GM21515 (cell line): Measurements from ENCODE around the gene XIRP2.
"Not testable (repeated sequence)": the region's sequence is repeated elsewhere in the genome, so short reads cannot be mapped to it uniquely, and the experiment has no call there.

Source experiments
- ATAC-seq: cut with Tn5 transposase; IDR thresholded peaks from one replicate; pipeline ENCODE4 v1.9.1; 2021; ENCODE audit not compliant: unreplicated experiment

The XIRP2 gene

GRCh38 chr2:167028503-167028902 lies 140.2 kb downstream of the XIRP2 start:
- ATAC-seq, result no peak

GRCh38 chr2:167034976-167035375 lies 146.7 kb downstream of the XIRP2 start:
- ATAC-seq, result not testable (repeated sequence)

- no peak for ATAC-seq
These were observed 160.5 kb downstream of the XIRP2 start for GRCh38 chr2:167048829-167049228.

- no peak for ATAC-seq
These were observed 161.4 kb downstream of the XIRP2 start for GRCh38 chr2:167049659-167050058.

GRCh38 chr2:167052825-167053224 lies 164.5 kb downstream of the XIRP2 start:
- ATAC-seq, result no peak

GRCh38 chr2:167054881-167055280 lies 166.6 kb downstream of the XIRP2 start:
- no peak for ATAC-seq

- ATAC-seq, result no peak
These were observed 169.2 kb downstream of the XIRP2 start for GRCh38 chr2:167057446-167057845.

- ATAC-seq, result no peak
These were observed 170.9 kb downstream of the XIRP2 start for GRCh38 chr2:167059173-167059572.

- ATAC-seq, result no peak
These were observed 181.6 kb downstream of the XIRP2 start for GRCh38 chr2:167069855-167070254.

- not testable (repeated sequence) for ATAC-seq
These were observed 187.4 kb downstream of the XIRP2 start for GRCh38 chr2:167075708-167076107.

GRCh38 chr2:167098931-167099330 lies 210.7 kb downstream of the XIRP2 start:
- not testable (repeated sequence) for ATAC-seq

GRCh38 chr2:167100506-167100905 lies 212.2 kb downstream of the XIRP2 start:
- no peak for ATAC-seq

- ATAC-seq, result no peak
These were observed 214.9 kb downstream of the XIRP2 start for GRCh38 chr2:167103028-167103756.

GRCh38 chr2:167103757-167104133 lies 215.5 kb downstream of the XIRP2 start:
- ATAC-seq, result no peak

GRCh38 chr2:167104691-167105090 lies 216.4 kb downstream of the XIRP2 start:
- ATAC-seq, result no peak

- ATAC-seq, result not testable (repeated sequence)
These were observed 221.4 kb downstream of the XIRP2 start for GRCh38 chr2:167109682-167110081.

GRCh38 chr2:167110345-167110744 lies 222.1 kb downstream of the XIRP2 start:
- no peak for ATAC-seq

GRCh38 chr2:167114018-167114417 lies 225.7 kb downstream of the XIRP2 start:
- ATAC-seq, result no peak

GRCh38 chr2:167115541-167115940 lies 227.3 kb downstream of the XIRP2 start:
- ATAC-seq, result no peak

GRCh38 chr2:167122389-167122788 lies 234.1 kb downstream of the XIRP2 start:
- ATAC-seq, result no peak

- no peak for ATAC-seq
These were observed 237.9 kb downstream of the XIRP2 start for GRCh38 chr2:167126165-167126564.

GRCh38 chr2:167127135-167127534 lies 238.9 kb downstream of the XIRP2 start:
- ATAC-seq, result no peak

GRCh38 chr2:167128130-167128529 lies 239.8 kb downstream of the XIRP2 start:
- no peak for ATAC-seq
